AG04450 (cell line): ENCODE measurements around the gene PPFIBP1. TPM values are rescaled to one million over a fixed set of nuclear protein-coding genes. Genes with fewer than 3 reads are reported as not detected.

Experiments used
- CTCF ChIA-PET: fragments of 300-600, 350-600 bp; formaldehyde crosslinking; extraction: SDS; loops from one replicate; lab custom pipeline; 2022; ENCODE audit warnings: antibody characterized with exemption, inconsistent platforms; lab: Charles Lee
- POLR2A ChIA-PET: fragments of 350-600 bp; formaldehyde crosslinking; extraction: SDS; loops from one replicate; lab custom pipeline; 2021; ENCODE audit warnings: antibody characterized with exemption, inconsistent platforms; lab: Yijun Ruan, JAX
- DNase-seq: peaks from one replicate; pipeline ENCODE4 v3.0.0-alpha.2; 2011; ENCODE audit warnings: low read depth, low spot score
- H3K27ac ChIP-seq: one replicate; pipeline ENCODE4 v1.5.1; 2012; ENCODE audit warnings: low read depth, low read length, control low read depth
- H3K27me3 ChIP-seq: one replicate; pipeline ENCODE4 v1.6.0; 2012; ENCODE audit warnings: low read length; ENCODE audit not compliant: control insufficient read depth, insufficient read depth
- H3K4me3 ChIP-seq: 2 replicates; pipeline ENCODE4 v1.5.1; 2011; ENCODE audit warnings: mild to moderate bottlenecking, low read depth, low read length, control low read depth
- H3K9me3 ChIP-seq: 2 replicates; pipeline ENCODE4 v1.5.1; 2012; ENCODE audit warnings: low read length; ENCODE audit not compliant: control insufficient read depth, insufficient read depth
- polyA plus RNA-seq: library from polyadenylated mRNA; depleted of rRNA; stranded (reverse); fragments of >200 nt; gene quantifications from 2 replicates; pipeline ENCODE4 v1.2.3, GENCODE V29; 2011
- TF ChIP-seq, protein P1 (sequence below): IDR thresholded peaks from 2 replicates; pipeline ENCODE4 v1.5.1; 2011; ENCODE audit warnings: low read depth, low read length, control low read depth, inconsistent platforms

PPFIBP1 gene
- polyA plus RNA-seq, 1 experiment, result 58.3 TPM

GRCh38 chr12:27555925-27556778 lies 32.1 kb downstream of the PPFIBP1 start:
- TF ChIP-seq, protein P1, sequence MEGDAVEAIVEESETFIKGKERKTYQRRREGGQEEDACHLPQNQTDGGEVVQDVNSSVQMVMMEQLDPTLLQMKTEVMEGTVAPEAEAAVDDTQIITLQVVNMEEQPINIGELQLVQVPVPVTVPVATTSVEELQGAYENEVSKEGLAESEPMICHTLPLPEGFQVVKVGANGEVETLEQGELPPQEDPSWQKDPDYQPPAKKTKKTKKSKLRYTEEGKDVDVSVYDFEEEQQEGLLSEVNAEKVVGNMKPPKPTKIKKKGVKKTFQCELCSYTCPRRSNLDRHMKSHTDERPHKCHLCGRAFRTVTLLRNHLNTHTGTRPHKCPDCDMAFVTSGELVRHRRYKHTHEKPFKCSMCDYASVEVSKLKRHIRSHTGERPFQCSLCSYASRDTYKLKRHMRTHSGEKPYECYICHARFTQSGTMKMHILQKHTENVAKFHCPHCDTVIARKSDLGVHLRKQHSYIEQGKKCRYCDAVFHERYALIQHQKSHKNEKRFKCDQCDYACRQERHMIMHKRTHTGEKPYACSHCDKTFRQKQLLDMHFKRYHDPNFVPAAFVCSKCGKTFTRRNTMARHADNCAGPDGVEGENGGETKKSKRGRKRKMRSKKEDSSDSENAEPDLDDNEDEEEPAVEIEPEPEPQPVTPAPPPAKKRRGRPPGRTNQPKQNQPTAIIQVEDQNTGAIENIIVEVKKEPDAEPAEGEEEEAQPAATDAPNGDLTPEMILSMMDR, result no peak
- ChIA-PET POLR2A (no interaction called here), CTCF (interaction anchor here (0.6 to 1.5 kb wide), 5 partner anchors 16 to 174 kb away, joined by 3 to 8 read pairs (median 4); no protein-coding TSS in a partner anchor)
- Histone ChIP-seq H3K27ac (no peak overlapping the region), H3K27me3 (no peaks in the 10 kb centered on the region), H3K4me3 (no peak overlapping the region), H3K9me3 (no peaks in the 10 kb centered on the region)
- DNase-seq, result no peak

DNA sequence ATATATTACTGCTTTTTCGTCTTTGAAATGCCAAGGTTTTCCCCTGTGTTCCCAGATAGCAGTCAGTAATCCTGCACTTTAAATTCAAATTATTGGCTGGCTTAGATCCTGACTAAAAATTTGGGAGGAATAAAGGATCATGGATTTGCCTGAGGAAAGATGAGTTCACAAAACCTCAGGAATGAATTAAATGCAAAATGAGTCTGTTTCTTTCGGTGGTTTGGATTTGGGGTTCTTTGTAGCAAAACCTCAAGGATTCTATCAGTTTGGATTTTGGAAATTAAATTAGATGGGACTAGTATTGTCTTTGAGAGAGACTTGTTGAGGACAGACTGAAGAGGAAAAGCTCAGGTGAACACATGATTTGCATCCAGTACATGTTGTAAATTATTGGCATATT lies 36.1 kb downstream of the PPFIBP1 start:
- Histone ChIP-seq H3K27me3 (no peaks in the 10 kb centered on the region), H3K9me3 (no peaks in the 10 kb centered on the region), H3K4me3 (no peak overlapping the region), H3K27ac (no peak overlapping the region)
- POLR2A ChIA-PET, result no interaction called here
- TF ChIP-seq, protein P1, result no peak
- DNase-seq, result no peak
- CTCF ChIA-PET, result no interaction called here

- no peak overlapping the region for H3K4me3 ChIP-seq
- H3K27ac ChIP-seq, result no peak overlapping the region
- H3K27me3 ChIP-seq, result no peaks in the 10 kb centered on the region
- ChIA-PET CTCF (no interaction called here), POLR2A (interaction anchor here (0.6 kb wide), 1 partner anchor 52 kb away, joined by 4 read pairs; no protein-coding TSS in a partner anchor)
- no peaks in the 10 kb centered on the region for H3K9me3 ChIP-seq
- DNase-seq, result no peak
- TF ChIP-seq, protein P1, result no peak
These were observed 37.7 kb downstream of the PPFIBP1 start for GRCh38 chr12:27561535-27562350.

GRCh38 chr12:27564612-27565213 lies 40.7 kb downstream of the PPFIBP1 start:
- Histone ChIP-seq H3K27me3 (no peaks in the 10 kb centered on the region), H3K27ac (no peak overlapping the region), H3K9me3 (no peaks in the 10 kb centered on the region), H3K4me3 (no peak overlapping the region)
- POLR2A ChIA-PET, result no interaction called here
- CTCF ChIA-PET, result interaction anchor here (0.5 to 1.3 kb wide), 2 partner anchors 11 to 538 kb away, joined by 3 to 4 read pairs; no protein-coding TSS in a partner anchor
- no peak for DNase-seq
- TF ChIP-seq, protein P1, result no peak
